HL-60 (cell line): Measurements from ENCODE around the gene CFAP299.
"Not testable (repeated sequence)": the region's sequence is repeated elsewhere in the genome, so short reads cannot be mapped to it uniquely, and the experiment has no call there.

ENCODE experiments used
- DNase-seq, 2 experiments: peaks; one replicate each; pipeline ENCODE4 v3.0.0-alpha.2; 2010 to 2020; ENCODE audit warnings: low read depth in 1 of 2, low spot score in 1 of 2
- H3K27ac ChIP-seq: fragments of 250-450 bp; sonication (Bioruptor Pico); replicated peaks from 2 replicates; pipeline ENCODE4 v1.5.1; 2020; ENCODE audit warnings: mild to moderate bottlenecking, moderate library complexity
- H3K27me3 ChIP-seq: fragments of 250-450 bp; sonication (Bioruptor Pico); 2 replicates; pipeline ENCODE4 v1.5.1; 2021; ENCODE audit warnings: mild to moderate bottlenecking, moderate library complexity; ENCODE audit not compliant: insufficient read depth, poor library complexity, severe bottlenecking
- H3K4me3 ChIP-seq: replicated peaks from 2 replicates; pipeline ENCODE4 v1.5.1; 2011; ENCODE audit warnings: mild to moderate bottlenecking, control low read depth, low read length; ENCODE audit not compliant: insufficient read depth
- GABPA ChIP-seq: IDR thresholded peaks from 2 replicates; pipeline ENCODE4 v1.6.1; 2012; ENCODE audit warnings: low read depth
- POLR2AphosphoS5 ChIP-seq: IDR thresholded peaks from 2 replicates; pipeline ENCODE4 v1.6.1; 2012; ENCODE audit warnings: low read depth
- SPI1 ChIP-seq: IDR thresholded peaks from 2 replicates; pipeline ENCODE4 v1.6.1; 2012; ENCODE audit warnings: low read depth, mild to moderate bottlenecking, borderline replicate concordance
- TF ChIP-seq, protein P1 (sequence below): IDR thresholded peaks from one replicate; pipeline ENCODE4 v1.5.1; 2011; ENCODE audit warnings: low read length, control low read depth, inconsistent platforms; ENCODE audit not compliant: insufficient read depth
- TF ChIP-seq, protein P2 (sequence below): IDR thresholded peaks from 2 replicates; pipeline ENCODE4 v1.6.1; 2012; ENCODE audit warnings: low read depth; ENCODE audit not compliant: insufficient replicate concordance

Gene CFAP299

DNA sequence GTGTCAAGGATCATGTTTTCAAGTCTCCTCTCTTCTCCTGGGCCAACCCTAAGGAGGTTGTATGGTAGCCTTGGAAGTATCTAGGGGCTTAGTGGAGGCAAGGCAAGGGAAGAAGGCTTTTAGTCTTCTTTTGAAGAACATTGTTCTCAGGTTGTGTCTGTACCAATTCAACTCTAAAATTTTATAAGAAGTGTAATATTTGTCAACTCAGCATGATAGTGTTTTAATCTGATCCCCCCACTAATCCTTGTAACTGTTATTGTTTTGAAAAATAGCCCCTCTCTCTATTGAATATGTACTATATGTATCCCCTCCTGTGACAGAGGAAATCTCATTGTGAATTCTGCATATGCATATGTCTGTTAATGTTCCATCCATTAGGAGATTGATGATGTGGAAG is 345.4 kb downstream of the CFAP299 start:
- TF ChIP-seq POLR2AphosphoS5 (no peak), GABPA (no peak), SPI1 (no peak)
- TF ChIP-seq, protein P1, sequence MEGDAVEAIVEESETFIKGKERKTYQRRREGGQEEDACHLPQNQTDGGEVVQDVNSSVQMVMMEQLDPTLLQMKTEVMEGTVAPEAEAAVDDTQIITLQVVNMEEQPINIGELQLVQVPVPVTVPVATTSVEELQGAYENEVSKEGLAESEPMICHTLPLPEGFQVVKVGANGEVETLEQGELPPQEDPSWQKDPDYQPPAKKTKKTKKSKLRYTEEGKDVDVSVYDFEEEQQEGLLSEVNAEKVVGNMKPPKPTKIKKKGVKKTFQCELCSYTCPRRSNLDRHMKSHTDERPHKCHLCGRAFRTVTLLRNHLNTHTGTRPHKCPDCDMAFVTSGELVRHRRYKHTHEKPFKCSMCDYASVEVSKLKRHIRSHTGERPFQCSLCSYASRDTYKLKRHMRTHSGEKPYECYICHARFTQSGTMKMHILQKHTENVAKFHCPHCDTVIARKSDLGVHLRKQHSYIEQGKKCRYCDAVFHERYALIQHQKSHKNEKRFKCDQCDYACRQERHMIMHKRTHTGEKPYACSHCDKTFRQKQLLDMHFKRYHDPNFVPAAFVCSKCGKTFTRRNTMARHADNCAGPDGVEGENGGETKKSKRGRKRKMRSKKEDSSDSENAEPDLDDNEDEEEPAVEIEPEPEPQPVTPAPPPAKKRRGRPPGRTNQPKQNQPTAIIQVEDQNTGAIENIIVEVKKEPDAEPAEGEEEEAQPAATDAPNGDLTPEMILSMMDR, result no peak
- TF ChIP-seq, protein P2, sequence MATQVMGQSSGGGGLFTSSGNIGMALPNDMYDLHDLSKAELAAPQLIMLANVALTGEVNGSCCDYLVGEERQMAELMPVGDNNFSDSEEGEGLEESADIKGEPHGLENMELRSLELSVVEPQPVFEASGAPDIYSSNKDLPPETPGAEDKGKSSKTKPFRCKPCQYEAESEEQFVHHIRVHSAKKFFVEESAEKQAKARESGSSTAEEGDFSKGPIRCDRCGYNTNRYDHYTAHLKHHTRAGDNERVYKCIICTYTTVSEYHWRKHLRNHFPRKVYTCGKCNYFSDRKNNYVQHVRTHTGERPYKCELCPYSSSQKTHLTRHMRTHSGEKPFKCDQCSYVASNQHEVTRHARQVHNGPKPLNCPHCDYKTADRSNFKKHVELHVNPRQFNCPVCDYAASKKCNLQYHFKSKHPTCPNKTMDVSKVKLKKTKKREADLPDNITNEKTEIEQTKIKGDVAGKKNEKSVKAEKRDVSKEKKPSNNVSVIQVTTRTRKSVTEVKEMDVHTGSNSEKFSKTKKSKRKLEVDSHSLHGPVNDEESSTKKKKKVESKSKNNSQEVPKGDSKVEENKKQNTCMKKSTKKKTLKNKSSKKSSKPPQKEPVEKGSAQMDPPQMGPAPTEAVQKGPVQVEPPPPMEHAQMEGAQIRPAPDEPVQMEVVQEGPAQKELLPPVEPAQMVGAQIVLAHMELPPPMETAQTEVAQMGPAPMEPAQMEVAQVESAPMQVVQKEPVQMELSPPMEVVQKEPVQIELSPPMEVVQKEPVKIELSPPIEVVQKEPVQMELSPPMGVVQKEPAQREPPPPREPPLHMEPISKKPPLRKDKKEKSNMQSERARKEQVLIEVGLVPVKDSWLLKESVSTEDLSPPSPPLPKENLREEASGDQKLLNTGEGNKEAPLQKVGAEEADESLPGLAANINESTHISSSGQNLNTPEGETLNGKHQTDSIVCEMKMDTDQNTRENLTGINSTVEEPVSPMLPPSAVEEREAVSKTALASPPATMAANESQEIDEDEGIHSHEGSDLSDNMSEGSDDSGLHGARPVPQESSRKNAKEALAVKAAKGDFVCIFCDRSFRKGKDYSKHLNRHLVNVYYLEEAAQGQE, result no peak
- DNase-seq, result no peak
- no peaks in the 10 kb centered on the region for H3K27me3 ChIP-seq
- H3K27ac ChIP-seq, result no peak overlapping the region
- H3K4me3 ChIP-seq, result no peak overlapping the region

- DNase-seq, result no peak
- no peaks in the 10 kb centered on the region for H3K27me3 ChIP-seq
- no peak overlapping the region for H3K27ac ChIP-seq
- H3K4me3 ChIP-seq, result no peak overlapping the region
- TF ChIP-seq, protein P1, result no peak
- TF ChIP-seq, protein P2, result no peak
- no peak for TF ChIP-seq POLR2AphosphoS5
- no peak for TF ChIP-seq SPI1
- no peak for TF ChIP-seq GABPA
Measured at GRCh38 chr4:80685214-80685613, 349.7 kb downstream of the CFAP299 start.

DNA sequence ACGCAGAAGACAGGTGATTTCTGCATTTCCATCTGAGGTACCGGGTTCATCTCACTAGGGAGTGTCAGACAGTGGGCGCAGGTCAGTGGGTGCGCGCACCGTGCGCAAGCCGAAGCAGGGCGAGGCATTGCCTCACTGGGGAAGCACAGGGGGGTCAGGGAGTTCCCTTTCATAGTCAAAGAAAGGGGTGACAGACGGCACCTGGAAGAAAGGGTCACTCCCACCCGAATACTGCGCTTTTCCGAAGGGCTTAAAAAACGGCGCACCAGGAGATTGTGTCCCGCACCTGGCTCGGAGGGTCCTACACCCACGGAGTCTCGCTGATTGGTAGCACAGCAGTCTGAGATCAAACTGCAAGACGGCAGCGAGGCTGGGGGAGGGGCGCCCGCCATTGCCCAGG is 352.2 kb downstream of the CFAP299 start:
- not testable (repeated sequence) for DNase-seq, H3K27ac ChIP-seq, H3K27me3 ChIP-seq, H3K4me3 ChIP-seq

DNA sequence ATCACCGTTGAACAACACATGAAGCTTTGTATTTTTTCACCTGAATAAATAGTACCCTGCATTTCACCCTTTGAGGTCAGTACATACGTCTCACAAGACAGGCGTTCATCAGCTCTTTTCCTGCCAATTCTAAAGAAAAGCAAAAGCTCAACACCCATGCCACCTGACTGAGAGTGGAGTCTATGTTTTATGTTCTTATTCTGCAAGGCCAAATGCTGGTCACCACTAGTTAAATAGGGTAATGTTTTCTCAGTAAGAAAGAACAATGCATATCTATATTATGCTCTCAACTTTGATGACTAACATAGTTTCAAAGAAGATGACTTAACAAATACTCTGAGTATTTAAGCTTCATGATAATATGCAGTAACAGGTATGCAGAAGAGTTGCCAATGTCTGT is 358.6 kb downstream of the CFAP299 start:
- no peaks in the 10 kb centered on the region for H3K27me3 ChIP-seq
- DNase-seq, result no peak
- TF ChIP-seq POLR2AphosphoS5 (no peak), GABPA (no peak), SPI1 (no peak)
- TF ChIP-seq, protein P1, result no peak
- TF ChIP-seq, protein P2, result no peak
- no peak overlapping the region for H3K4me3 ChIP-seq
- H3K27ac ChIP-seq, result no peak overlapping the region
